Karpas-422 (cell line): ENCODE measurements around the gene LPCAT1. TPM values are rescaled to one million over a fixed set of nuclear protein-coding genes. Genes with fewer than 3 reads are reported as not detected.
"Not testable (repeated sequence)": the region's sequence is repeated elsewhere in the genome, so short reads cannot be mapped to it uniquely, and the experiment has no call there.

ENCODE experiments used
- DNase-seq: peaks from one replicate; pipeline ENCODE4 v3.0.0-alpha.2; 2015
- H2AFZ ChIP-seq: fragments of 200-600 bp; sonication (generic); 2 replicates; pipeline ENCODE4 v1.6.1; 2014; ENCODE audit warnings: antibody characterized with exemption, low read length, mixed read lengths
- H3K27ac ChIP-seq: fragments of 200-600 bp; sonication (generic); 2 replicates; pipeline ENCODE4 v1.5.1; 2014; ENCODE audit warnings: mild to moderate bottlenecking, low read length, moderate library complexity
- H3K27me3 ChIP-seq: fragments of 200-600 bp; sonication (generic); 2 replicates; pipeline ENCODE4 v1.6.1; 2014; ENCODE audit warnings: low read length, mixed read lengths
- H3K36me3 ChIP-seq: fragments of 200-600 bp; sonication (generic); 2 replicates; pipeline ENCODE4 v1.6.1; 2014; ENCODE audit warnings: low read length, mixed read lengths; ENCODE audit not compliant: insufficient read depth
- H3K4me1 ChIP-seq: fragments of 200-600 bp; sonication (generic); 2 replicates; pipeline ENCODE4 v1.6.1; 2014; ENCODE audit warnings: mild to moderate bottlenecking, low read length, mixed read lengths
- H3K4me2 ChIP-seq: fragments of 200-600 bp; sonication (generic); 2 replicates; pipeline ENCODE4 v1.6.1; 2014; ENCODE audit warnings: low read length, low read depth, mild to moderate bottlenecking; ENCODE audit not compliant: poor library complexity, severe bottlenecking
- H3K4me3 ChIP-seq: fragments of 200-600 bp; sonication (generic); 2 replicates; pipeline ENCODE4 v1.5.1; 2014; ENCODE audit warnings: mild to moderate bottlenecking, antibody characterized with exemption, low read length, mixed read lengths
- H3K79me2 ChIP-seq: fragments of 200-600 bp; sonication (generic); 2 replicates; pipeline ENCODE4 v1.6.1; 2014; ENCODE audit warnings: mild to moderate bottlenecking, low read length, mixed read lengths
- H3K9ac ChIP-seq: fragments of 200-600 bp; sonication (generic); 2 replicates; pipeline ENCODE4 v1.6.0; 2014; ENCODE audit warnings: low read length
- H3K9me2 ChIP-seq: fragments of 200-600 bp; sonication (generic), shearing (Covaris generic); replicated peaks from 2 replicates; pipeline ENCODE4 v1.6.0; 2014; ENCODE audit warnings: mild to moderate bottlenecking, low read length, moderate library complexity; ENCODE audit not compliant: insufficient read depth
- H3K9me3 ChIP-seq: fragments of 300-700, 200-600 bp; sonication (generic); 2 replicates; pipeline ENCODE4 v1.6.1; 2014; ENCODE audit warnings: low read length, mixed read lengths
- H4K20me1 ChIP-seq: fragments of 200-600 bp; sonication (generic); 2 replicates; pipeline ENCODE4 v1.6.1; 2014; ENCODE audit warnings: mild to moderate bottlenecking, antibody characterized with exemption, low read length, low read depth; ENCODE audit not compliant: insufficient read depth
- total RNA-seq: library from RNA; depleted of rRNA; stranded (reverse); fragments of >200 nt; shearing (Covaris generic); gene quantifications from 2 replicates; pipeline ENCODE4 v1.2.3, GENCODE V29; 2014; ENCODE audit warnings: low replicate concordance

Gene LPCAT1
- total RNA-seq, 1 experiment from 2014 or later = 115 TPM

GRCh38 chr5:1506242-1507013 is 17.3 kb downstream of the LPCAT1 start:
- no peak for DNase-seq
- H3K9ac ChIP-seq = peak overlapping the region; percentile 58
- peaks cover 4% of the 10 kb centered on the region for H3K36me3 ChIP-seq
- peaks cover 68% of the 10 kb centered on the region for H3K4me1 ChIP-seq
- H4K20me1 ChIP-seq = peaks cover 56% of the 10 kb centered on the region
- H3K27me3 ChIP-seq = no peaks in the 10 kb centered on the region
- H3K4me2 ChIP-seq = peak overlapping the region; percentile 80
- H3K9me3 ChIP-seq = no peaks in the 10 kb centered on the region
- H3K79me2 ChIP-seq = peaks cover 36% of the 10 kb centered on the region
- no peak overlapping the region for H3K4me3 ChIP-seq
- H3K27ac ChIP-seq = peak overlapping the region; percentile 95
- H2AFZ ChIP-seq = no peak overlapping the region
- no peaks in the 10 kb centered on the region for H3K9me2 ChIP-seq

DNA sequence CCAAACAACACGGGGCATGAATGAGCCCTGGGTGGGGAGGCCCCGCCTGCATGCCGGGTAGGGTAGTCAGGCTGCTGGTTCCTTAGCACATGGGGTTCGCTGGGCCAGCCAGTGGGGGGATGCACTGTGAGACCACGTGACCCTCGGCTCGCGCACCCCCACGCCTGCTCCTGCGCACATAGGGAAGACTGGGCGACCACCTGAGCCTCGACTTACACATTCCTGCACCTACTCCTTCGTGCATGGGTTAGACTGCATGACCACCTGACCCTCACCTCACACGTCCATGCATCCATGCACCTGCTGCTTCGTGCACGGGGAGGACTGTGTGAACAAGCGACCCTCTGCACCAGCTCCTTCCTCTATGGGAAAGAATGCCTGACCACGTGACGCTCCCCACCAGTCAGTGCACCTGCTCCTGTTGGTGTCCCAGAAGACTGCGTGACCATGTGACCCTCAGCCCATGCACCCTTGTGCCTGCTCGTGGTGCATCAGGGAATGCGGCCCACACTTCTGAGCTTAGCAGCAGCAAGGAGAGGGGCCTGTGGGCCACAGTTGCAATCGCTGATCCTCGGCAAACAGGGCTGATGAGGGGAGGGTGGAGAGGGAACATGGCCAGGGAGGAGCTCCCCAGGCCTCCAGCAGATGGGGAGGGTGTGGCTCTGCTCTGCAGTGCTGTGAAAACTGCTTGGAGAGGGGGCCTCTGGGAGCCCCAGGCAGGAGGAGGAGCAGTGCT is 18.1 kb downstream of the LPCAT1 start:
- Histone ChIP-seq H3K4me1 (peaks cover 68% of the 10 kb centered on the region), H3K9me2 (no peaks in the 10 kb centered on the region), H3K27ac (peak overlapping the region; percentile 95), H3K9me3 (no peaks in the 10 kb centered on the region), H3K4me3 (peak overlapping the region; percentile 59; the same call in 1 of the 2 replicates), H2AFZ (no peak overlapping the region), H4K20me1 (peaks cover 61% of the 10 kb centered on the region), H3K79me2 (peaks cover 44% of the 10 kb centered on the region), H3K27me3 (no peaks in the 10 kb centered on the region), H3K4me2 (peak overlapping the region; percentile 80), H3K9ac (peak overlapping the region; percentile 58), H3K36me3 (peaks cover 4% of the 10 kb centered on the region)
- DNase-seq = peak; percentile 70

DNA sequence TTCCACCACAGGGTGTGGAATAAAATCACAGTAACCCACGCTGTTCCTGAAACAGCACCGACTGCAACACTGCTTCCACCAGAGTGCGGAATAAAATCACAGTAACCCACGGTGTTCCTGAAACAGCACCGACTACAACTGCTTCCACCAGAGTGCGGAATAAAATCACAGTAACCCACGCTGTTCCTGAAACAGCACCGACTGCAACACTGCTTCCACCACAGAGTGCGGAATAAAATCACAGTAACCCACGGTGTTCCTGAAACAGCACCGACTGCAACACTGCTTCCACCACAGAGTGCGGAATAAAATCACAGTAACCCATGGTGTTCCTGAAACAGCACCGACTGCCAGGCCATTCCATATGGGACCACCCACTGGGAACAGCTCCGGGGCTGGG is 18.7 kb downstream of the LPCAT1 start:
- peaks cover 48% of the 10 kb centered on the region for H3K79me2 ChIP-seq

DNA sequence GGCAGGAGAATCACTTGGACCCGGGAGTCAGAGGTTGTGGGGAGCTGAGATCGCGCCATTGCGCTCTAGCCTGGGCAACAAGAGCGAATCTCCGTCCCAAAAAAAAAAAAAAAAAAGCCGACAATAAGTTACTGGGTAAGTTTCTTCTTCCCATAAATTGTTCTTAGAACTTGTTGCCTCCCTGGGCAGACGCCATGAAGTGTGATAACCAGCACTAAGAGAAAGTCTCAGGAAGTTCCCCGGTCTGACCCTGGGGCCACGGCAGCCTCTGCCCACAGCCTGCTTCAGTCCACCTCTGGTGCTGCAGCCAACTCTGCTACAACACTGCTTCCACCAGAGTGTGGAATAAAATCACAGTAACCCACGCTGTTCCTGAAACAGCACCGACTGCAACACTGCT is 19.1 kb downstream of the LPCAT1 start:
- peak overlapping the region; percentile 95 for H3K27ac ChIP-seq

More for the DNA sequence above, 18.7 kb downstream of the LPCAT1 start:
- H3K27me3 ChIP-seq, H3K9me3 ChIP-seq, H3K9me2 ChIP-seq, H3K36me3 ChIP-seq, DNase-seq, H2AFZ ChIP-seq: not testable (repeated sequence)
- peak overlapping the region; percentile 95 for H3K27ac ChIP-seq
- H3K4me2 ChIP-seq = peak overlapping the region; percentile 80
- peaks cover 68% of the 10 kb centered on the region for H3K4me1 ChIP-seq
- peak overlapping the region; percentile 52 for H3K9ac ChIP-seq
- H3K4me3 ChIP-seq = peak overlapping the region; percentile 59; the same call in 1 of the 2 replicates
- H4K20me1 ChIP-seq = peaks cover 61% of the 10 kb centered on the region

GRCh38 chr5:1504069-1504595 is 19.6 kb downstream of the LPCAT1 start:
- peak; percentile 71 for DNase-seq
- Histone ChIP-seq H3K27me3 (no peaks in the 10 kb centered on the region), H3K4me1 (peaks cover 73% of the 10 kb centered on the region), H3K27ac (peak overlapping the region; percentile 95), H4K20me1 (peaks cover 54% of the 10 kb centered on the region), H3K36me3 (no peaks in the 10 kb centered on the region), H3K9me3 (no peaks in the 10 kb centered on the region), H3K9me2 (no peaks in the 10 kb centered on the region), H3K9ac (peak overlapping the region; percentile 52), H3K4me2 (peak overlapping the region; percentile 80), H3K79me2 (peaks cover 55% of the 10 kb centered on the region), H3K4me3 (peak overlapping the region; percentile 59), H2AFZ (no peak overlapping the region)

More for the DNA sequence above, 19.1 kb downstream of the LPCAT1 start:
- H2AFZ ChIP-seq = no peak overlapping the region
- peak; percentile 56 for DNase-seq
- peak overlapping the region; percentile 80 for H3K4me2 ChIP-seq
- no peaks in the 10 kb centered on the region for H3K9me3 ChIP-seq
- peaks cover 69% of the 10 kb centered on the region for H3K4me1 ChIP-seq
- peaks cover 2% of the 10 kb centered on the region for H3K36me3 ChIP-seq
- peak overlapping the region; percentile 52 for H3K9ac ChIP-seq
- no peaks in the 10 kb centered on the region for H3K27me3 ChIP-seq
- H4K20me1 ChIP-seq = peaks cover 59% of the 10 kb centered on the region
- peak overlapping the region; percentile 59; the same call in 1 of the 2 replicates for H3K4me3 ChIP-seq
- peaks cover 50% of the 10 kb centered on the region for H3K79me2 ChIP-seq
- H3K9me2 ChIP-seq = no peaks in the 10 kb centered on the region

GRCh38 chr5:1503241-1504068 is 20.3 kb downstream of the LPCAT1 start:
- H3K36me3 ChIP-seq = peaks cover 6% of the 10 kb centered on the region; the same call in 1 of the 2 replicates
- no peak overlapping the region for H2AFZ ChIP-seq
- no peaks in the 10 kb centered on the region for H3K9me2 ChIP-seq
- peak overlapping the region; percentile 95 for H3K27ac ChIP-seq
- H4K20me1 ChIP-seq = peaks cover 49% of the 10 kb centered on the region
- H3K9ac ChIP-seq = peak overlapping the region; percentile 62
- H3K4me1 ChIP-seq = peaks cover 80% of the 10 kb centered on the region
- no peaks in the 10 kb centered on the region for H3K27me3 ChIP-seq
- peak overlapping the region; percentile 80 for H3K4me2 ChIP-seq
- peak overlapping the region; percentile 59 for H3K4me3 ChIP-seq
- peak; percentile 82 for DNase-seq
- H3K9me3 ChIP-seq = no peaks in the 10 kb centered on the region
- peaks cover 61% of the 10 kb centered on the region for H3K79me2 ChIP-seq

DNA sequence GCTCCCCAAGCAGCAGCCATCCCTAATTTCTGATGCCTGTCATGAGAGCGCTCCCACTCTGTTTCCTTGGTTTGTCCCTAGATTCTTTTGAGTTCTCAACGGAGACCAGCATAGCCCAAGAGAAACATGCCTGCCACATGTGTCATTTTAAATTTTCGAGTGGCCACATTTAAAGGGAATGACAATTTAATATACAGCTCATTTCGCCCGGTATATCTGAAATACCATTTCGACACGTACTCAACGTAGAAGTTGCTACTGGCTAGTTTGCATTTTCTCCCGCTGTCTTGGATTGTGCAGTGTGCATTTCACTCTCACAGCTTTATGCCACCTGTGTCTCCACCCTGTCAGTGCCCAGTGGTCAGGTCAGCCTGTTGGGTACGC is 21.0 kb downstream of the LPCAT1 start:
- Histone ChIP-seq H3K4me3 (peak overlapping the region; percentile 59; the same call in 1 of the 2 replicates), H3K27me3 (no peaks in the 10 kb centered on the region), H3K27ac (peak overlapping the region; percentile 95), H3K9ac (peak overlapping the region; percentile 62), H3K9me2 (no peaks in the 10 kb centered on the region), H3K4me1 (peaks cover 80% of the 10 kb centered on the region), H4K20me1 (peaks cover 49% of the 10 kb centered on the region), H3K9me3 (no peaks in the 10 kb centered on the region), H2AFZ (no peak overlapping the region), H3K36me3 (peaks cover 6% of the 10 kb centered on the region; the same call in 1 of the 2 replicates), H3K79me2 (peaks cover 63% of the 10 kb centered on the region), H3K4me2 (peak overlapping the region; percentile 80)
- no peak for DNase-seq
